IPS-20b (cell line): ENCODE data around the gene VENTX.

ENCODE experiments used
- H3K27ac ChIP-seq: one replicate; pipeline ENCODE4 v1.5.1; 2013; ENCODE audit warnings: low read length
- H3K27me3 ChIP-seq: 2 replicates; pipeline ENCODE4 v1.6.1; 2013; ENCODE audit warnings: mild to moderate bottlenecking, low read length, inconsistent platforms; ENCODE audit not compliant: insufficient read depth
- H3K36me3 ChIP-seq: 2 replicates; pipeline ENCODE4 v1.6.1; 2013; ENCODE audit warnings: low read depth, mild to moderate bottlenecking, inconsistent platforms, low read length, moderate library complexity; ENCODE audit not compliant: insufficient read depth
- H3K4me1 ChIP-seq: 2 replicates; pipeline ENCODE4 v1.6.1; 2013; ENCODE audit warnings: mild to moderate bottlenecking, control low read depth, inconsistent platforms, low read length, moderate library complexity; ENCODE audit not compliant: insufficient read depth
- H3K4me3 ChIP-seq: 2 replicates; pipeline ENCODE4 v1.5.1; 2013; ENCODE audit warnings: mild to moderate bottlenecking, low read length, inconsistent platforms
- H3K9ac ChIP-seq: 2 replicates; pipeline ENCODE4 v1.6.1; 2013; ENCODE audit warnings: low read depth, mild to moderate bottlenecking, inconsistent platforms, low read length, moderate library complexity
- H3K9me3 ChIP-seq: 2 replicates; pipeline ENCODE4 v1.6.1; 2013; ENCODE audit warnings: mild to moderate bottlenecking, low read depth, low read length, inconsistent platforms; ENCODE audit not compliant: insufficient read depth

The VENTX gene

GRCh38 chr10:133274751-133275683 is 37.4 kb downstream of the VENTX start:
- Histone ChIP-seq H3K4me1 (no peaks in the 10 kb centered on the region), H3K27ac (no peak overlapping the region), H3K27me3 (peaks cover 17% of the 10 kb centered on the region), H3K36me3 (peaks cover 3% of the 10 kb centered on the region; the same call in 1 of the 2 replicates), H3K9ac (no peak overlapping the region), H3K9me3 (no peaks in the 10 kb centered on the region), H3K4me3 (no peak overlapping the region)

- Histone ChIP-seq H3K27me3 (peaks cover 17% of the 10 kb centered on the region), H3K4me3 (no peak overlapping the region), H3K27ac (no peak overlapping the region), H3K36me3 (peaks cover 3% of the 10 kb centered on the region; the same call in 1 of the 2 replicates), H3K9me3 (no peaks in the 10 kb centered on the region), H3K9ac (no peak overlapping the region), H3K4me1 (no peaks in the 10 kb centered on the region)
These were observed 38.0 kb downstream of the VENTX start for GRCh38 chr10:133275684-133276092.

- Histone ChIP-seq H3K9me3 (no peaks in the 10 kb centered on the region), H3K36me3 (peaks cover 3% of the 10 kb centered on the region; the same call in 1 of the 2 replicates), H3K9ac (no peak overlapping the region), H3K4me1 (no peaks in the 10 kb centered on the region), H3K4me3 (peak overlapping the region; percentile 56; the same call in 1 of the 2 replicates), H3K27me3 (peaks cover 17% of the 10 kb centered on the region), H3K27ac (no peak overlapping the region)
These were observed 38.4 kb downstream of the VENTX start for GRCh38 chr10:133276100-133276434.

- H3K27ac ChIP-seq = no peak within 1 kb of the TSS
- no peaks in the 10 kb centered on the region for H3K4me1 ChIP-seq
- H3K9ac ChIP-seq = no peak within 1 kb of the TSS
- H3K9me3 ChIP-seq = no peaks in the 10 kb centered on the region
- H3K36me3 ChIP-seq = peaks cover 9% of the 10 kb centered on the region
- H3K4me3 ChIP-seq = peak within 1 kb of the TSS; percentile 56; the same call in 1 of the 2 replicates
- peaks cover 17% of the 10 kb centered on the region for H3K27me3 ChIP-seq
These were observed 39.0 kb downstream of the VENTX start, which contains the start of gene ADAM8 for GRCh38 chr10:133276435-133277201. Gene ADAM8 (minus strand): TSS chr10:133276868. CDS start chr10:133276817, 51 bp downstream.

GRCh38 chr10:133277277-133277992 is 39.8 kb downstream of the VENTX start:
- peak overlapping the region; percentile 56; the same call in 1 of the 2 replicates for H3K4me3 ChIP-seq
- no peak overlapping the region for H3K9ac ChIP-seq
- peaks cover 17% of the 10 kb centered on the region for H3K36me3 ChIP-seq
- no peak overlapping the region for H3K27ac ChIP-seq
- no peaks in the 10 kb centered on the region for H3K9me3 ChIP-seq
- peaks cover 17% of the 10 kb centered on the region for H3K27me3 ChIP-seq
- no peaks in the 10 kb centered on the region for H3K4me1 ChIP-seq

GRCh38 chr10:133277993-133278576 is 40.4 kb downstream of the VENTX start:
- Histone ChIP-seq H3K9ac (no peak overlapping the region), H3K4me3 (no peak overlapping the region), H3K27me3 (peaks cover 17% of the 10 kb centered on the region), H3K27ac (no peak overlapping the region), H3K4me1 (no peaks in the 10 kb centered on the region), H3K9me3 (no peaks in the 10 kb centered on the region), H3K36me3 (peaks cover 24% of the 10 kb centered on the region)

- H3K27me3 ChIP-seq = peaks cover 17% of the 10 kb centered on the region
- no peaks in the 10 kb centered on the region for H3K4me1 ChIP-seq
- peaks cover 30% of the 10 kb centered on the region for H3K36me3 ChIP-seq
- no peaks in the 10 kb centered on the region for H3K9me3 ChIP-seq
- no peak overlapping the region for H3K27ac ChIP-seq
- no peak overlapping the region for H3K9ac ChIP-seq
- no peak overlapping the region for H3K4me3 ChIP-seq
These were observed 41.1 kb downstream of the VENTX start for GRCh38 chr10:133278577-133279265.

- H3K9me3 ChIP-seq = no peaks in the 10 kb centered on the region
- H3K27ac ChIP-seq = no peak overlapping the region
- H3K9ac ChIP-seq = no peak overlapping the region
- H3K4me3 ChIP-seq = no peak overlapping the region
- no peaks in the 10 kb centered on the region for H3K4me1 ChIP-seq
- H3K27me3 ChIP-seq = peaks cover 17% of the 10 kb centered on the region
- peaks cover 39% of the 10 kb centered on the region for H3K36me3 ChIP-seq
These were observed 41.9 kb downstream of the VENTX start for GRCh38 chr10:133279326-133280226.

GRCh38 chr10:133280391-133281059 is 42.9 kb downstream of the VENTX start:
- Histone ChIP-seq H3K9ac (no peak overlapping the region), H3K9me3 (no peaks in the 10 kb centered on the region), H3K36me3 (peaks cover 47% of the 10 kb centered on the region), H3K4me3 (no peak overlapping the region), H3K4me1 (no peaks in the 10 kb centered on the region), H3K27me3 (peaks cover 12% of the 10 kb centered on the region), H3K27ac (no peak overlapping the region)

GRCh38 chr10:133281084-133281483 is 43.4 kb downstream of the VENTX start:
- H3K27me3 ChIP-seq = peaks cover 6% of the 10 kb centered on the region
- H3K4me1 ChIP-seq = no peaks in the 10 kb centered on the region
- no peak overlapping the region for H3K27ac ChIP-seq
- peaks cover 53% of the 10 kb centered on the region for H3K36me3 ChIP-seq
- no peaks in the 10 kb centered on the region for H3K9me3 ChIP-seq
- no peak overlapping the region for H3K4me3 ChIP-seq
- H3K9ac ChIP-seq = no peak overlapping the region
